Amniotic stem cell (primary cell): ENCODE data around the gene ETV6.
"Not testable (repeated sequence)": the region's sequence is repeated elsewhere in the genome, so short reads cannot be mapped to it uniquely, and the experiment has no call there.

ENCODE experiments used
- DNase-seq: peaks from one replicate; lab custom pipeline; 2025; lab: John Stamatoyannopoulos, UW

ETV6 gene

GRCh38 chr12:11888029-11888428 lies 238.6 kb downstream of the ETV6 start:
- DNase-seq: no peak

- no peak for DNase-seq
Observed at GRCh38 chr12:11891346-11891745, 241.9 kb downstream of the ETV6 start.

- no peak for DNase-seq
Observed at GRCh38 chr12:11891754-11892386, 242.4 kb downstream of the ETV6 start.

GRCh38 chr12:11893998-11894397 lies 244.5 kb downstream of the ETV6 start:
- DNase-seq: no peak

- no peak for DNase-seq
Observed at GRCh38 chr12:11894890-11895289, 245.4 kb downstream of the ETV6 start.

- no peak for DNase-seq
Observed at GRCh38 chr12:11895421-11896078, 246.1 kb downstream of the ETV6 start.

- no peak for DNase-seq
Observed at GRCh38 chr12:11896417-11896929, 247.0 kb downstream of the ETV6 start.

GRCh38 chr12:11897923-11898322 lies 248.4 kb downstream of the ETV6 start:
- no peak for DNase-seq

GRCh38 chr12:11901701-11902524 lies 252.4 kb downstream of the ETV6 start:
- no peak for DNase-seq

GRCh38 chr12:11902525-11902875 lies 253.0 kb downstream of the ETV6 start:
- DNase-seq: no peak

GRCh38 chr12:11904124-11904523 lies 254.7 kb downstream of the ETV6 start:
- DNase-seq: no peak

- no peak for DNase-seq
Observed at GRCh38 chr12:11905534-11905933, 256.1 kb downstream of the ETV6 start.

- peak; percentile 2 for DNase-seq
Observed at GRCh38 chr12:11906286-11906935, 256.9 kb downstream of the ETV6 start.

GRCh38 chr12:11907625-11908024 lies 258.2 kb downstream of the ETV6 start:
- DNase-seq: no peak

- not testable (repeated sequence) for DNase-seq
Observed at GRCh38 chr12:11909406-11909805, 259.9 kb downstream of the ETV6 start.

GRCh38 chr12:11916113-11916512 lies 266.6 kb downstream of the ETV6 start:
- no peak for DNase-seq

- DNase-seq: no peak
Observed at GRCh38 chr12:11916771-11917170, 267.3 kb downstream of the ETV6 start.

GRCh38 chr12:11917501-11917900 lies 268.0 kb downstream of the ETV6 start:
- no peak for DNase-seq

- no peak for DNase-seq
Observed at GRCh38 chr12:11920231-11920630, 270.8 kb downstream of the ETV6 start.

GRCh38 chr12:11922361-11922760 lies 272.9 kb downstream of the ETV6 start:
- no peak for DNase-seq

- no peak for DNase-seq
Observed at GRCh38 chr12:11923067-11923466, 273.6 kb downstream of the ETV6 start.

- no peak for DNase-seq
Observed at GRCh38 chr12:11927286-11927935, 277.9 kb downstream of the ETV6 start.
